ENCODE results near the gene C17orf78.

The C17orf78 gene

DNA sequence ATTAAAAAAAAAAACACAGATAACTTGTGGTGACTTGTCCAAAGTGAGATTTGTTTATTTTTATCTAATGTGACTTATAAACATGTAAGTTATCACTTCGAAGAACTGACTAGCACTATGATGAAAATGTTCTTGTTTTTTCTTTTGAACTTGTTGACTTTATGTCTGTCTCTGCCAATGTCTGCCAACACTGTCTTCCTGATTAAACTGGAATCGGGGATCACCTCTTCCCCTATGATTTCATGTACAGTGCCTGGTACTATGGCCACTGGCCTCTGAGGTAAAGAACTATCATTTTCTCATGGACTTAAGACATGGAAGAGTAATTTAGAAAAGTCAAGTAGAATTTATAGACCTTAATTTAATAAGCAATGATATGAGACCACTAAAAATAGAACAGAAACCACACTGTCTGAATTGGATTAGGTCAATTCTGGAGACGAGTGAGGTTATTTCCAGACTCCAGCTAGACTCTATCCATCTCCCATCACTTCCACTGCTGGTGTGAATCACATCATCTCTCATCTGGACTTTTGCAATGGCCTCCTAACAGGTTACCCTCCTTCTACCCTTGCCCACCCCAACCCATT is 8.9 kb downstream of the C17orf78 start:
- H3K9me3 ChIP-seq (ENCODE audit: control insufficient read depth, insufficient read depth, low read depth, low read length): no peaks in the 10 kb centered on the region
- POLR2A ChIA-PET: interaction anchor here (1.1 kb wide), 1 partner anchor 22 kb away, joined by 3 read pairs; the partner anchor contains the start of genes ACACA and TADA2A
- CTCF ChIA-PET: interaction anchor here (1.8 to 10.9 kb wide), 2 partner anchors 9 to 12 kb away, joined by 10 to 141 read pairs; partner anchors contain the start of gene C17orf78
- no peaks in the 10 kb centered on the region; a peak in 1 of 3 replicates for H3K36me3 ChIP-seq (ENCODE audit: control insufficient read depth in 2 of 2, insufficient read depth in 1 of 2, low read length in 2 of 2)
- H3K4me3 ChIP-seq (ENCODE audit: low read depth, low read length): no peak overlapping the region
- no peak overlapping the region for H3K27ac ChIP-seq (ENCODE audit: extremely low read depth, low read depth, low read length)
- 0 out of 2 replicates have a peak, but pooled peaks cover 2% of the 10 kb centered on the region for H3K4me1 ChIP-seq (ENCODE audit: control insufficient read depth, insufficient read depth, low read length)
- TF ChIP-seq, protein P1, sequence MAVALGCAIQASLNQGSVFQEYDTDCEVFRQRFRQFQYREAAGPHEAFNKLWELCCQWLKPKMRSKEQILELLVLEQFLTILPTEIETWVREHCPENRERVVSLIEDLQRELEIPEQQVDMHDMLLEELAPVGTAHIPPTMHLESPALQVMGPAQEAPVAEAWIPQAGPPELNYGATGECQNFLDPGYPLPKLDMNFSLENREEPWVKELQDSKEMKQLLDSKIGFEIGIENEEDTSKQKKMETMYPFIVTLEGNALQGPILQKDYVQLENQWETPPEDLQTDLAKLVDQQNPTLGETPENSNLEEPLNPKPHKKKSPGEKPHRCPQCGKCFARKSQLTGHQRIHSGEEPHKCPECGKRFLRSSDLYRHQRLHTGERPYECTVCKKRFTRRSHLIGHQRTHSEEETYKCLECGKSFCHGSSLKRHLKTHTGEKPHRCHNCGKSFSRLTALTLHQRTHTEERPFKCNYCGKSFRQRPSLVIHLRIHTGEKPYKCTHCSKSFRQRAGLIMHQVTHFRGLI (tag by site-specific recombination; IDR thresholded peaks at IDR 0.05): no peak
- peak; percentile 45; the same call in 1 of the 2 replicates for TF ChIP-seq MZF1 (tag by site-specific recombination; IDR thresholded peaks at IDR 0.05; ENCODE audit: borderline replicate concordance)

DNA sequence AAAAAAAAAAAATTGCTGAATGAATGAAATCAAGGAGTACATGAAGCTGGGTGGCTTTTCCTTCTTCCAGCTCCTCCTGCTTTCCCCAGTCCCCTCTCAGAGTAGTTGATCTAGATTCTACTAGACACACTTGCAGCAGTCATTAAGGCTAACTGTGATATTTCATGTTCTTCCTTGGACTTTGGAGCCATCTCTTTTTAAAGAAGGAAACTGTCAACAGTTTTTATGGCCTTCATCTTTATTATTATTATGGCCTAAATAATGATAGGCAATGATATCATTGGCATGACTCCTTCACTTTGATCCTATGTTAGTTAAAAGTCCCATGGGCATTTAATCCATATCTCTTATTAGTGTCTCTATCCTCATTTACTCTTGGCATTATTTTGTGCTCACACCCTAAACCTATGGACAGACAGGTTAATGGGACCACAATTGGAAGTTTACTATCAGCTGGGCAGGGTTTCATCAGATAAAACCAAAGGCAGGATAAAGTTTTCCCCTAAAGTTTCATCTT is 9.7 kb downstream of the C17orf78 start:
- CTCF ChIA-PET: interaction anchor here (0.7 to 10.9 kb wide), 4 partner anchors 10 to 786 kb away, joined by 3 to 141 read pairs (median 6); partner anchors contain the start of gene C17orf78
- POLR2A ChIA-PET: interaction anchor here (1.1 kb wide), 1 partner anchor 22 kb away, joined by 3 read pairs; the partner anchor contains the start of genes ACACA and TADA2A
- 0 out of 2 replicates have a peak overlapping the region, but pooled peaks have one; percentile 13 for H3K27ac ChIP-seq (ENCODE audit: extremely low read depth, low read depth, low read length)
- no peaks in the 10 kb centered on the region; a peak in 1 of 3 replicates for H3K36me3 ChIP-seq (ENCODE audit: control insufficient read depth in 2 of 2, insufficient read depth in 1 of 2, low read length in 2 of 2)
- no peak for TF ChIP-seq ZNF529 (tag by site-specific recombination; IDR thresholded peaks at IDR 0.05; ENCODE audit: insufficient replicate concordance)
- no peak for TF ChIP-seq ZBTB1 (tag by site-specific recombination; IDR thresholded peaks at IDR 0.05)
- no peak for TF ChIP-seq ZNF76 (tag by site-specific recombination; IDR thresholded peaks at IDR 0.05; ENCODE audit: borderline replicate concordance, low read depth)
- TF ChIP-seq, protein P2, sequence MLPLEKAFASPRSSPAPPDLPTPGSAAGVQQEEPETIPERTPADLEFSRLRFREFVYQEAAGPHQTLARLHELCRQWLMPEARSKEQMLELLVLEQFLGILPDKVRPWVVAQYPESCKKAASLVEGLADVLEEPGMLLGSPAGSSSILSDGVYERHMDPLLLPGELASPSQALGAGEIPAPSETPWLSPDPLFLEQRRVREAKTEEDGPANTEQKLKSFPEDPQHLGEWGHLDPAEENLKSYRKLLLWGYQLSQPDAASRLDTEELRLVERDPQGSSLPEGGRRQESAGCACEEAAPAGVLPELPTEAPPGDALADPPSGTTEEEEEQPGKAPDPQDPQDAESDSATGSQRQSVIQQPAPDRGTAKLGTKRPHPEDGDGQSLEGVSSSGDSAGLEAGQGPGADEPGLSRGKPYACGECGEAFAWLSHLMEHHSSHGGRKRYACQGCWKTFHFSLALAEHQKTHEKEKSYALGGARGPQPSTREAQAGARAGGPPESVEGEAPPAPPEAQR (tag by site-specific recombination; IDR thresholded peaks at IDR 0.05): no peak
- H3K4me3 ChIP-seq (ENCODE audit: low read depth, low read length): no peak overlapping the region
- H3K9me3 ChIP-seq (ENCODE audit: control insufficient read depth, insufficient read depth, low read depth, low read length): no peaks in the 10 kb centered on the region
- 0 out of 2 replicates have a peak, but pooled peaks cover 2% of the 10 kb centered on the region for H3K4me1 ChIP-seq (ENCODE audit: control insufficient read depth, insufficient read depth, low read length)

GRCh38 chr17:37386462-37386861 is 10.7 kb downstream of the C17orf78 start:
- ChIA-PET CTCF (interaction anchor here (0.7 to 10.9 kb wide), 5 partner anchors 11 to 108 kb away, joined by 3 to 141 read pairs (median 10); partner anchors contain the start of gene C17orf78), POLR2A (no interaction called here)
- Histone ChIP-seq H3K36me3 (ENCODE audit: control insufficient read depth in 2 of 2, insufficient read depth in 1 of 2, low read length in 2 of 2) (no peaks in the 10 kb centered on the region; a peak in 1 of 3 replicates), H3K9me3 (ENCODE audit: control insufficient read depth, insufficient read depth, low read depth, low read length) (no peaks in the 10 kb centered on the region), H3K4me1 (ENCODE audit: control insufficient read depth, insufficient read depth, low read length) (peaks cover 7% of the 10 kb centered on the region), H3K4me3 (ENCODE audit: low read depth, low read length) (no peak overlapping the region), H3K27ac (ENCODE audit: extremely low read depth, low read depth, low read length) (no peak overlapping the region)
- TF ChIP-seq, protein P3, sequence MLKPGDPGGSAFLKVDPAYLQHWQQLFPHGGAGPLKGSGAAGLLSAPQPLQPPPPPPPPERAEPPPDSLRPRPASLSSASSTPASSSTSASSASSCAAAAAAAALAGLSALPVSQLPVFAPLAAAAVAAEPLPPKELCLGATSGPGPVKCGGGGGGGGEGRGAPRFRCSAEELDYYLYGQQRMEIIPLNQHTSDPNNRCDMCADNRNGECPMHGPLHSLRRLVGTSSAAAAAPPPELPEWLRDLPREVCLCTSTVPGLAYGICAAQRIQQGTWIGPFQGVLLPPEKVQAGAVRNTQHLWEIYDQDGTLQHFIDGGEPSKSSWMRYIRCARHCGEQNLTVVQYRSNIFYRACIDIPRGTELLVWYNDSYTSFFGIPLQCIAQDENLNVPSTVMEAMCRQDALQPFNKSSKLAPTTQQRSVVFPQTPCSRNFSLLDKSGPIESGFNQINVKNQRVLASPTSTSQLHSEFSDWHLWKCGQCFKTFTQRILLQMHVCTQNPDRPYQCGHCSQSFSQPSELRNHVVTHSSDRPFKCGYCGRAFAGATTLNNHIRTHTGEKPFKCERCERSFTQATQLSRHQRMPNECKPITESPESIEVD (tag by site-specific recombination; IDR thresholded peaks at IDR 0.05): peak; percentile 84
- TF ChIP-seq ZNF791 (tag by site-specific recombination; IDR thresholded peaks at IDR 0.05): no peak
- no peak for TF ChIP-seq ZNF654 (tag by site-specific recombination; IDR thresholded peaks at IDR 0.05; ENCODE audit: low read depth)
- TF ChIP-seq SCRT1 (tag by site-specific recombination; IDR thresholded peaks at IDR 0.05; ENCODE audit: borderline replicate concordance): no peak
- peak; percentile 63; the same call in 1 of the 2 replicates for TF ChIP-seq ZEB2 (tag by site-specific recombination; IDR thresholded peaks at IDR 0.05)
- no peak for TF ChIP-seq ZNF155 (tag by site-specific recombination; IDR thresholded peaks at IDR 0.05)
- no peak for TF ChIP-seq ELK4 (IDR thresholded peaks at IDR 0.05; ENCODE audit: borderline replicate concordance, low read depth, low read length)
- TF ChIP-seq SP2 (tag by site-specific recombination; IDR thresholded peaks at IDR 0.05): no peak
- TF ChIP-seq, protein P4, sequence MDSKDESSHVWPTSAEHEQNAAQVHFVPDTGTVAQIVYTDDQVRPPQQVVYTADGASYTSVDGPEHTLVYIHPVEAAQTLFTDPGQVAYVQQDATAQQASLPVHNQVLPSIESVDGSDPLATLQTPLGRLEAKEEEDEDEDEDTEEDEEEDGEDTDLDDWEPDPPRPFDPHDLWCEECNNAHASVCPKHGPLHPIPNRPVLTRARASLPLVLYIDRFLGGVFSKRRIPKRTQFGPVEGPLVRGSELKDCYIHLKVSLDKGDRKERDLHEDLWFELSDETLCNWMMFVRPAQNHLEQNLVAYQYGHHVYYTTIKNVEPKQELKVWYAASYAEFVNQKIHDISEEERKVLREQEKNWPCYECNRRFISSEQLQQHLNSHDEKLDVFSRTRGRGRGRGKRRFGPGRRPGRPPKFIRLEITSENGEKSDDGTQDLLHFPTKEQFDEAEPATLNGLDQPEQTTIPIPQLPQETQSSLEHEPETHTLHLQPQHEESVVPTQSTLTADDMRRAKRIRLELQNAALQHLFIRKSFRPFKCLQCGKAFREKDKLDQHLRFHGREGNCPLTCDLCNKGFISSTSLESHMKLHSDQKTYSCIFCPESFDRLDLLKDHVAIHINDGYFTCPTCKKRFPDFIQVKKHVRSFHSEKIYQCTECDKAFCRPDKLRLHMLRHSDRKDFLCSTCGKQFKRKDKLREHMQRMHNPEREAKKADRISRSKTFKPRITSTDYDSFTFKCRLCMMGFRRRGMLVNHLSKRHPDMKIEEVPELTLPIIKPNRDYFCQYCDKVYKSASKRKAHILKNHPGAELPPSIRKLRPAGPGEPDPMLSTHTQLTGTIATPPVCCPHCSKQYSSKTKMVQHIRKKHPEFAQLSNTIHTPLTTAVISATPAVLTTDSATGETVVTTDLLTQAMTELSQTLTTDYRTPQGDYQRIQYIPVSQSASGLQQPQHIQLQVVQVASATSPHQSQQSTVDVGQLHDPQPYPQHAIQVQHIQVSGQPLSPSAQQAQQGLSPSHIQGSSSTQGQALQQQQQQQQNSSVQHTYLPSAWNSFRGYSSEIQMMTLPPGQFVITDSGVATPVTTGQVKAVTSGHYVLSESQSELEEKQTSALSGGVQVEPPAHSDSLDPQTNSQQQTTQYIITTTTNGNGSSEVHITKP (tag by site-specific recombination; IDR thresholded peaks at IDR 0.05): peak; percentile 76
- no peak for TF ChIP-seq ZNF843 (tag by site-specific recombination; IDR thresholded peaks at IDR 0.05)
